ENCODE results near the gene NISCH.

DNA sequence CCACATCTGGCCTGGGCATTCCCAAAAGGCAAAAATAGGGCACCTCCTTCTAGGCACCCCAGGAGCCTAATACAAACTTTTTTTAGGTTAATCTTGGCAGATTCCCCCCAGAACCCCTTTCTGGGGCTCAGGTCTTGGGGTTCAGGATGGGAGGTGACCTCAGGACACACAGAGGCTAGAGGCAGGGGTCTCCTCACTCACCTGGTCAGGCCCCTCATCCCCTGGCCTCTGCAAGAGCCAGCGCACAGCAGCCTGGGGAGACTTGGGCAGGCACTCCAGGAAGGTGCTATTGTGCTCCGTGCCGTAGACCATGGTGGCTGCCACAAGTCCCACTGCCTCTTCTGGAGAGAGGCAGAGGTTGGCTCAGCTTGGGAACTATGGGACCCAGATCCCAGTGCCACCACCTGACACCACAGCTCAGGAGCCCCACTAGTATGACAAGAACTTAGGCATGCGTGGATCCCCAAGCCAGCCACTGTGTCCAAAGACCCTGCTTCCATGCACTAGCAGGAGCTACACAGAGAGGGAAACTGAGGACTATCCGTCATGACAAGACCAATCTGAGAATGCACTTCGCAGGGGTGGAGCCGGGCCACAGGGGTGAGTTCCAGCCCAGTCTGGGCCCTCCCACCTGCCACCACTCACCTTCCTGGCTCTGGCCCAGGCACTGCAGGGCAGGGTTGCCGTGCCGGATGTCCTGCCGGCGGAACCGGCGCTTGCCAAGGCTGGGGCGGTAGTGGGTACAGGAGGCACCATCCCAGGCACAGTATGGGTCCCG is 17.9 kb upstream of the NISCH start:
- TF ChIP-seq, protein P1, sequence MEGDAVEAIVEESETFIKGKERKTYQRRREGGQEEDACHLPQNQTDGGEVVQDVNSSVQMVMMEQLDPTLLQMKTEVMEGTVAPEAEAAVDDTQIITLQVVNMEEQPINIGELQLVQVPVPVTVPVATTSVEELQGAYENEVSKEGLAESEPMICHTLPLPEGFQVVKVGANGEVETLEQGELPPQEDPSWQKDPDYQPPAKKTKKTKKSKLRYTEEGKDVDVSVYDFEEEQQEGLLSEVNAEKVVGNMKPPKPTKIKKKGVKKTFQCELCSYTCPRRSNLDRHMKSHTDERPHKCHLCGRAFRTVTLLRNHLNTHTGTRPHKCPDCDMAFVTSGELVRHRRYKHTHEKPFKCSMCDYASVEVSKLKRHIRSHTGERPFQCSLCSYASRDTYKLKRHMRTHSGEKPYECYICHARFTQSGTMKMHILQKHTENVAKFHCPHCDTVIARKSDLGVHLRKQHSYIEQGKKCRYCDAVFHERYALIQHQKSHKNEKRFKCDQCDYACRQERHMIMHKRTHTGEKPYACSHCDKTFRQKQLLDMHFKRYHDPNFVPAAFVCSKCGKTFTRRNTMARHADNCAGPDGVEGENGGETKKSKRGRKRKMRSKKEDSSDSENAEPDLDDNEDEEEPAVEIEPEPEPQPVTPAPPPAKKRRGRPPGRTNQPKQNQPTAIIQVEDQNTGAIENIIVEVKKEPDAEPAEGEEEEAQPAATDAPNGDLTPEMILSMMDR (conservative IDR thresholded peaks at IDR 0.05 in 1 of 2, IDR thresholded peaks at IDR 0.05 in 1 of 2; ENCODE audit: low read depth in 1 of 2, low read length in 2 of 2) = no peak
- no peak for TF ChIP-seq EZH2 (IDR thresholded peaks at IDR 0.05; ENCODE audit: low read length, missing control alignments)
